SW480 (cell line): ENCODE measurements around the gene CTBP1.

Experiments used
- DNase-seq: peaks from one replicate; pipeline ENCODE4 v3.0.0-alpha.2; 2016; ENCODE audit warnings: low spot score

Gene CTBP1

GRCh38 chr4:1223841-1224809 is 24.8 kb downstream of the CTBP1 start:
- no peak for DNase-seq

GRCh38 chr4:1222938-1223690 is 25.8 kb downstream of the CTBP1 start:
- no peak for DNase-seq

- DNase-seq, result no peak
Observed at GRCh38 chr4:1222036-1222789, 26.7 kb downstream of the CTBP1 start.

- no peak for DNase-seq
Observed at GRCh38 chr4:1221155-1221870, 27.6 kb downstream of the CTBP1 start.

GRCh38 chr4:1220566-1220965 is 28.4 kb downstream of the CTBP1 start:
- DNase-seq, result no peak

GRCh38 chr4:1219566-1219950 is 29.4 kb downstream of the CTBP1 start:
- DNase-seq, result no peak

GRCh38 chr4:1218634-1219565 is 30.0 kb downstream of the CTBP1 start:
- no peak for DNase-seq

- no peak for DNase-seq
Observed at GRCh38 chr4:1217366-1217765, 31.6 kb downstream of the CTBP1 start.

- DNase-seq, result no peak
Observed at GRCh38 chr4:1216869-1217294, 32.0 kb downstream of the CTBP1 start.

- DNase-seq, result no peak
Observed at GRCh38 chr4:1216076-1216614, 32.8 kb downstream of the CTBP1 start.

- no peak for DNase-seq
Observed at GRCh38 chr4:1215141-1216075, 33.5 kb downstream of the CTBP1 start.

- no peak for DNase-seq
Observed at GRCh38 chr4:1214101-1215095, 34.5 kb downstream of the CTBP1 start.

GRCh38 chr4:1213336-1213995 is 35.5 kb downstream of the CTBP1 start:
- DNase-seq, result no peak

- no peak for DNase-seq
Observed at GRCh38 chr4:1212546-1213335, 36.2 kb downstream of the CTBP1 start.

GRCh38 chr4:1211891-1212545 is 36.9 kb downstream of the CTBP1 start:
- DNase-seq, result no peak

GRCh38 chr4:1211371-1211770 is 37.6 kb downstream of the CTBP1 start:
- no peak for DNase-seq
